ENCODE results near the gene PRKCQ.

PRKCQ gene

DNA sequence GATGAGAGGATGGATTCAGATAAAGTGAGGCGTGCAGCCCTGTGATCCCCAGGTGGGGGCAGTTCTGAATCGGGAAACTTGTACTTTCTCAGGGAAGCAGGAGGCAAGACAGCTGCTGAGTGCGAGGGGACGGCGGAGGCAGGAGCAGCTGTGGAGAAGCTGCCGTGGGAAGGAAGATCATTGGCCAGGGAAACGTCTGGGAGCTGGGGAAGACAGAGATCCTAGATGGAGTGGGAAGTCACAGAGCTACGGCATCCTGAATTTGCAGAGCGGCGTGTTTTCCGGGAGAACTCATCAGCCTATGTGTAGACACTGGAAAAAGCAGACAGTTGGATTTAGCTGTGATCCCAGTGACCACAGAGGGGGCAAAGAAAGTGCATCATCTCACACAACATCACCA lies 9.2 kb downstream of the PRKCQ start:
- in situ Hi-C loops (cut with MboI; ENCODE audit: low sequenced_read_pairs), result no loop called here

DNA sequence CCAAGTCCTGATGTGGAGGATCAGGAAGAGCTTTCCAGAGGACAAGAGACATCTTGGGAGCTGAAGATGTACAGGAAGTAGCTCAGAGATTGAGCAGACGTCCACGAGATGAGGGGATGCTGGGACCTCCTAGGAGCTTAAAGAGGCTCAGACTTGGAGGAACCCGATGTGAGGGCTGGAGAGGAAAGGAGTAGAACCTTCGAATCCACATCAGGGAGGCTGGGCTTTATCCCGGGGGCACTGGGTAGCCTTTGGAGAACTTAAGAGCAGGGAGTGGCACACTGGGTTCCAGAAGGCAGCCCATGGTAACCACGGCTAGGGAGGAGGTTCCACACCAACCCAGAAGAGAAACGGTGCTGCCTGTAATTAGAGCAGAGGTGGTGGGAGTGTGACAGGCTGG lies 10.8 kb downstream of the PRKCQ start:
- in situ Hi-C loops (cut with MboI; ENCODE audit: low sequenced_read_pairs), result no loop called here

DNA sequence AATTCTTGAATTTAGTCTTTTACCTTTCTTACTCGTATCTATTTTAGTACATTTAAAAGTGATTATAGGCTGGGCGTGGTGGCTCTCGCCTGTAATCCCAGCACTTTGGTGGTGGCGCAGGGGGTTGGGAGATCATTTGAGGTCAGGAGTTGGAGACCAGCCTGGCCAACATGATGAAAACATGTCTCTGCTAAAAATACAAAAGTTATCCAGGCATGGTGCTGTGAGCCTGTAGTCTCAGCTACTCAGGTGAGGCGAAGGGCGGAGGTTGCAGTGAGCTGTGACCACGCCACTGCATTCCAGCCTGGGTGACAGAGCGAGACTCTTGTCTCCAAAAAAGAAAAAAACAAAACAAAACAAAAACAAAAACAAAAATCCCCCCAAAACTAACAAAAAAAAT lies 12.2 kb downstream of the PRKCQ start:
- in situ Hi-C loops (cut with MboI; ENCODE audit: low sequenced_read_pairs), result no loop called here

DNA sequence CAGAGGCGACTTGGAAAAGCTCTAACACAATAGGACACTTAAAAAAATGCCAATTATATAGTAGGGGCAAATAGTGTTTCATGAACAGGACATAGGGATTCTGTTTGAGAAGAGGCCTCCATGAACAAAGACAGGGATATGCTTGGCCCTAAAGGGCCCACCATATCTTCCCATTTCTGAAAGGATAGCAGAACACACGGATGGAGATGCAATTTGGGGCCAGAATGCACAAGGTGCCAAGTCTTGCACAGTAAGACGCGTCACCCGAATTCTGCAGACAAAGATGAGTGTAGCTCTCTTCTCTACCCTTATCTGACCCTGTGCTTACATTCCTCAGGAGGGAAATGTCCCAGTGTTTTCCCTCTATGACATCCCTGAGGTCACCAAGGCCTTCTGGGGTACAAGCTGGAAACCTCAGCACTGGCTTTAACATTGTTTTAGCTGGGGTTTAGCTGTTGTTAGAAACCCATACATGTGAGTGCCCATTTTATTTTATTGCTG lies 12.8 kb downstream of the PRKCQ start:
- in situ Hi-C loops (cut with MboI; ENCODE audit: low sequenced_read_pairs), result no loop called here

DNA sequence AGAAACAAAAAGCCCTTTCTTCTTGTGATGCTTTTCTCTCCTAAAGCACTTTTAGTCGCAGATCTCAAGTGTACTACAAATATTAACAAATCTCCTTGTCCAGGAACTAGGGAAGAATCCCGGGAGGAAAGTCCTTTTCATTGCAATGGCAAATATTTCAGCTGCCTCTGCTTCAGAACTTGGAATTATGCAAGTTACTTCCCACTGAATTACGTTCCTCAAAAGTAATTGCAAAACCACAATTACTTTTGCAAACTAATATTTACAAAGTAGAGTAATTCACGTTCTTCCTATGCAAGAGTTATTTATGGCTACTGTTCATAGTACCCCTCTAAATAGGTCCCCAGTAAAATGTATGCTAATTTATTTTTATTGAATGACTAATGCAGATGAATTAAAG lies 14.5 kb downstream of the PRKCQ start:
- in situ Hi-C loops (cut with MboI; ENCODE audit: low sequenced_read_pairs), result no loop called here

DNA sequence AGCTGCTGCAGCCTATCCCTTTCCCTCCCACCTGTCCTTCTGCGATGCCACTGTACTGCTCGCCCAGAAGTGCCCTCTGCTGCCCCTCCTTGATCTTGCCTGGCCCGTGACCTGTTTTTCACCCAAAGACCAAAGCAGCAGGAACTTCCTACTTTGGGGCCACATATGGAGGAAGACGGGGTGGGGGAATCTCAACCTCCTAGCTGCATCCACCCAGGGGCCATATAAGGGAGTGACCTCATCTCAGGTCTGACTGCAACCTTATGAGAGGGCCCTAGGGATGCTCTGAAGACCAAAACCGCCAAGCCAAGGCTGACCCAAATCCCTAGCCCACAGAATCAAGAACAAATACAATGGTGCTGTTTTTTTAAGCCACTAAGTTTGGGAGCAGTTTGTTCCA lies 15.7 kb downstream of the PRKCQ start:
- in situ Hi-C loops (cut with MboI; ENCODE audit: low sequenced_read_pairs), result no loop called here

DNA sequence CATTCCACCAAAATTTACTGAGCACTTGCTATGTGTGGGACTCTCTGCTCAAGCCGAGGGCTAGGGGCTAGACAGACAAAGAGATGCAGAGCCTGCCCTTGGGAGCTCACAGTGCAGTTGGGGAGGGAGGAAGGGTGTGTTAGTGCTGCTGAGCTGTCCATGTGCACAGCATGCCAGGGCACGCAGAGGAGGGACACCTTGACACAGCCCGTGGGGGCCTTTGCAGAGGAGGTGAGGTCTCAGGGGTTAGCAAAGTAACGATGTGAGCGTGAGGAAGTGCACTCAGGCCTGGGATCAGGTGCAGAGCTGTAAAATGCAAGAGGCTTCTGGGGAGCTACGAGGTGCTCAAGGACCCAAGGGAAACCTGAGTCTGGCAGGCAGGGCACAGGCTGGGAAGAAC lies 16.3 kb downstream of the PRKCQ start:
- in situ Hi-C loops (cut with MboI; ENCODE audit: low sequenced_read_pairs), result no loop called here

DNA sequence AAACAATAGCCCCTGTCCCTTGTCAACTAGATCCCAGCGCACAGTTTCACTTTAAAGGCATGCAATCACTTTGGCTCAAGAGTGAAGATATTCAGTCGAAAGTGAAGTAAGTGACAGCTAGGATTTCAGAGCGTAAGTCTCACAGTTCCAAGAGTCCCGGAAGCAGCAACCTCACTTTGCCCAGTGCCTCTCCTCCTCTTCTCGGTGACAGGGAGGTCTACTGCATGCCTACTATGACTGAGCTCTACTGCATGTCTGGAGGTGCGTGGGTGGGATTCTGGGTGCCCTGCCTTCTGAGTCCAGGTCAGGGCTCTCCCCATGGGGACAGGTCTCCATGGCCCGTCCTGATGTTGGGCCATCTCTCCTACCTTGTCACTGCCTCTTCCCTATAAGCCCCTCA lies 17.0 kb downstream of the PRKCQ start:
- in situ Hi-C loops (cut with MboI; ENCODE audit: low sequenced_read_pairs), result no loop called here

DNA sequence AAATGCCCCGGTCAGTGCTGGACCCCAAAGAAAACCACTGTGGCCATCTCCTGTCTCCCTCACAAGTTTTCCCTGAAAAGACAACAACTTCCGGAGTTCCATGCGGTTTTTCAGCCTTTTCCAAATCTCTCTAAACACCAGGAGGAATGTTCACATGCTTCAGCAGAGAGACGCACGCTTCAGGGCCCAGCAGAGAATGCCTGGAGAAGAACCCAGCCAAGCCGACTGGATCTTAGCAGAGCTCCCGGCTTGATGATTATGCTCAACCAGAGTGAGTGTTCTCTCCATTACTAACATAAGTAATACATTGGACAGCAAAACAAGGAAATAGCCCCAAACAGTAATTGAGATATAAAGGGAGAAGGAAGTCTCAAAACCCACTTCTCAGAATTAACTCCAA lies 17.9 kb downstream of the PRKCQ start:
- in situ Hi-C loops (cut with MboI; ENCODE audit: low sequenced_read_pairs), result no loop called here

DNA sequence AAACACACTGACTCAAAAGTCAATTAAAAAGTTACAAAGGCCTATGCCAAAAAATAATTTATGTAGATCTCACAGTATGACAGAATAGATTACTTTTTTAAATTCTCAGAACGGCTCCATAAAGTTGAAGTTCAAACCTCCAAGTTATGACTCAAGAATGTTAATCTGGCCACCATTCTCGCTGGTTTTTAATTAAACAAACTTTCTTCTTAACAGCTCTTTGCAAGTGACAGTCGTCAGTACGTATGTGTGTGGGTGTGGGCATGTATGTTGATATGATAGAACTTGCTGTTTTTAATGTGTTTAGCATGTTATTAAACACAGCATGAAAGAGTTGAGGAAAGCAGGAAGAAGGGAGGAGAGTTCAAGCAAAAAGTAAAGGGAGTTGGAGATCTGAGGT lies 18.5 kb downstream of the PRKCQ start:
- in situ Hi-C loops (cut with MboI; ENCODE audit: low sequenced_read_pairs), result no loop called here

DNA sequence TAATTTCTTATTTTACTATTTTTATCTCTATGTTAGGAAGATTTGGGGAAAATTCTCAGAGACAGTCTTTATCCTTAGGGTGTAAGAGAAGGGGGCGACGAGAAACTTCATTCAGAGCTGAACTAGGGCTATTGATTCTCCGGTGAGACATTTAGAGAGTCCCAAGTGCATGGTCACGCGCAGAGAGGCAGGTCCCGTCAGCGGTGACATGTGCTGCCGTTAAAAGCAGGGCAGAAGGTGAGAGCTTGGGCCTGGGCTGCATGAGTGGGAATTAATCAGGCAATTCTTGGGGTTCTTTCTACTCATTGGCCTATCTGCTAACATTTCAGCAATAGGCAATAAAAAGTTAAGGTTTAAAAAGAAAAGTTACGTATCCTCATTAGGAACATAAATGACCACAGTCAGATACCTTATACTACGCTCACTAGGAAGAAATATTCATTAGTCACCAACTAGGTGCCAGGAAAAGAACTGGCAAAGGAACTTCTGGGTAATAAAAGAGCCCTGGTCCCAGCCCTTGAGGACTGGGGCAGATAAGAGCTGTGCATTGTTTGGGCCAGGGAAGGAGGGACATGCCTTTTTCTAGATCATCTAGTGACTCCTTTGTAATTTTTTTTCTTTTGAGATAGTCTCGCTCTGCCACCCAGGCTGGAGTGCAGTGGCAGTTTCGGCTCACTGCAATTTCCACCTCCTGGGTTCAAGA lies 21.2 kb downstream of the PRKCQ start:
- in situ Hi-C loops (cut with MboI; ENCODE audit: low sequenced_read_pairs), result no loop called here

DNA sequence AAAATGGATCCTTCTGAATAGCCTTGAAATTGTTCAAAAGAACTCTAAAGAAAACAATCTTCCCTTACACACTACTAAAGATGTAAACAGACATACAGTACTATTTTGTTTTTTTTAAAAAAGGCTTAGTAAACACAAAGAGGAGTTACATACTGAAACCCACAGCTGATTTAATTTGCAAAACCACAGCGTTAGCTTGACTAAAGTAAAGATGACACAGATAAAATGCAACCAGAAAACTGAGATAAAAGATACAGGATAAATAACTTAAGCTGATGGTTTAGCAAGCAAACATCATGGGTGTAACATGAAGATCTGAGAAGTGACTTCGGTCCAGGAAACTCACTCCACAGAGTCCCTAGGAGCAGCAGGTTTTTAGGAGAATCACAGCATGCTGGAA lies 21.8 kb downstream of the PRKCQ start:
- in situ Hi-C loops (cut with MboI; ENCODE audit: low sequenced_read_pairs), result no loop called here

DNA sequence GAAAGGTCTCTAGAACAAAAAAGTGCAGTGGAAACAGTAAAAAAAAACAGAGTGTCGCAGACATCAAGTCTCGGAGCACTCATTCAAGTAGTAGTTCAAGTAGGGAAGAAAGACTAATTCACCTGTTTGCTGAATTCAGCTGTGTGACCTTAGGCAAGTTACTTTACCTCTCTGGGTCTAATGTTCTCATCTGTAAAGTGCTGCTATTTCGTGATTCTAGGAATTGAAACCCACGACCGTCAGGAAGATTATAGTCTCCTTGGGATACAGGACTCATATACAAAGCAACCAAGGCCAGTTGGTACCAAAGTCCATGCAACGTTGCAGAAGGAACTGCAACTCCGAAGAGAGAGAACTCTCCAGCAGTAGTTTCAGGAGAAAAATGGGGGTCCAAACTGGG lies 26.1 kb downstream of the PRKCQ start:
- in situ Hi-C loops (cut with MboI; ENCODE audit: low sequenced_read_pairs), result no loop called here

DNA sequence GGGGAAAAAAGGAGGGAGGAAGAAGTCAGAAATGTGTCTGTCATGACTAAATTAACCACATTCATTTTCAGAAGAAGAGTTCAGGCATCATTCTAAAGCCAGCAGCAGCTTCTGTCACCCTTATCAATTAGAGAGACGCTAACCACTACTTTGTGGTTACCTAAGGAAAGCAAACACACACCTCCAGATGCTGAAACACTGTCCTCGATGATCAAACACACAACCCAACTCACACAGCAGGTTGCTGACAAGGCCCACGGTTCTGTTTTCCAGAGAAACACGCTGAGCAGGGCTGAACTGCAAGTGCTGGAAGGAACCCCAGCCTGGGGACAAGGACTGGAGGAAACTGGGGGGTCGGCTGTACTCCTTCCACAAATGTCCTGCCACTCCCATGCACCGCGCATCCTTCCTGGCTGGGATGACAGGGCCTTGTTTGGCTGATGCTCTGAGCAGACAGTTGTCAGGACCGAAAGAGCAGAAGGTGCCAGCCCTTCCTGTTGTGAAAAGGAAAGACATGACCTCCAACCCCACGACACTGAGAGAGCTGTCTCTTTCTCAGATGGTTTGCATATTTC lies 36.6 kb downstream of the PRKCQ start:
- in situ Hi-C loops (cut with MboI; ENCODE audit: low sequenced_read_pairs), result no loop called here

DNA sequence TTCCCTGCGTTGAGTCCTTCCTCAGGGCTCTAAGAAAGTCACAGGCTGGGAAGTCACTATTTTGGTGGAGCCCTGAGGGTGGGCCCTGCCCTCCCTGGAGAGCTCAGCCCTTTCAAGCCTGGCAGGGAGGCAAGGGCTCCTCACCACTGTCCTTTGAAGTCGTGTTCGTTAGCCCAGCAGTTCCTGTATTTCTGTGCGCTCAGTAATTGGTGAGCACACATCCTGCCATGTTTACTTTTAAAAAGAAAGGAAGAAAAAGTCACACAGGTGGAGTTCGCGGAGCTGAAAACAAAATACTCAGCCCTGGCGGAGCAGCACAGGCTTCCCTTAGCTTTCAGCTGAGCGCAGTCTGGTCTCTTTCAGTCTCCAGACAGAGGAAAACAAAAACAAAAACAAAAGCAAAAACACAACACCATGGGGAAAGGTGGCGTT lies 37.1 kb downstream of the PRKCQ start:
- in situ Hi-C loops (cut with MboI; ENCODE audit: low sequenced_read_pairs), result no loop called here

DNA sequence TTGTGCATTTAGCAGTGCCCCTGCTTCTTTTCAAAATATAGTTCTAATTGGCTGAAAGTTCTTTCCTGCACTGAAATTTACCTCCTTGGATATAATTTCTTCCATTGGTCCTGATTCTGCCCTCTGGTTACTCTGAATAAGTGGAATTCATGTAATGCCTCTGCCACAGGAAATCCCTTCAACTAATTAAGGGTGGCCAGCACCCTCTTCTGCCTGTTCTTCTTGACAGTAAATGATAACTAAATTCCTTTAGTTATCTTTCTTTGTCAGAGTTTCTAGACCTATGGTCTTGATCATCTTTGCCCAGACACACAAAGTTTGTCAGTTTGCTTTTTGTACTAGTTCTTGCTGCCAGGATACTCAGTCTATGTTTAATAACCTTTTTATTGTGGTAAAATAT lies 40.2 kb downstream of the PRKCQ start:
- in situ Hi-C loops (cut with MboI; ENCODE audit: low sequenced_read_pairs), result no loop called here

DNA sequence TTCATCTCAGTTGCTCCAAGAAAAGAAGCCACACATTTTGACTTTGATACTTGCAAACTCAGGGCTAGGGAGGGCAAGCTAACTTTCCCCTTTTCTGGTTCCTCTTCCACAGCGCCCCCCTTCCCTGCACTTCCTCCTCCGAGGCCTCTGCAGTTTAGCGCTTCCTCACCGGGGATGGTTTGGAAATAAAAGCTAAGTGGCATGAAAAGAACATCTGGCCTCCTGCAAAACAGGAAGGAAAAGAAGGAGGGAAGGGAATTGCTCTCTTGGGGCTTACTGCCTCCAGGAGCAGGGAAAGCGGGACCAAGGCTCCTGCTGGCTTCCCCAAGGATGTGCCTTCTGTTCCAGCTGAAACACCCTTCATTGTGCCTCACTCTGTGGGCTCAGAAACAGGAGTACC lies 42.3 kb downstream of the PRKCQ start:
- in situ Hi-C loops (cut with MboI; ENCODE audit: low sequenced_read_pairs), result no loop called here

DNA sequence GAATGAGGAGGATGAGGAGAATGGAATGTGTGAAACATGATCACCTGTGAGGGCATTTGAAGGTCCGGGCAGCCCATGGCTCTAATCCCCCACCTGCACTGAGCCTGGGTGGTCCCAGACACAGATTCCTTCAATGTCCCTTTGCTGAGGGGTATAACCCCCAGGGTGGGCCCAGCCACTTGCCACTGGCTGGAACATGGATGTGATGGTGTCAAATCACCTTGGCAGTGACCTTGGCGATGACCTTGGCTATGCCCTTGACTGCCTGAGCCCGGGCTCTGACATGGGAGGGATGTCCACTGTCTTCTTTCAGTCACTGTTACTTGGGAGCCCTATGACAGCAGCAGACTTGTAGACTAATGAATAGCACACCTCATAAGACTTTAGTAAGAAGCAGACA lies 44.0 kb downstream of the PRKCQ start:
- in situ Hi-C loops (cut with MboI; ENCODE audit: low sequenced_read_pairs), result no loop called here

DNA sequence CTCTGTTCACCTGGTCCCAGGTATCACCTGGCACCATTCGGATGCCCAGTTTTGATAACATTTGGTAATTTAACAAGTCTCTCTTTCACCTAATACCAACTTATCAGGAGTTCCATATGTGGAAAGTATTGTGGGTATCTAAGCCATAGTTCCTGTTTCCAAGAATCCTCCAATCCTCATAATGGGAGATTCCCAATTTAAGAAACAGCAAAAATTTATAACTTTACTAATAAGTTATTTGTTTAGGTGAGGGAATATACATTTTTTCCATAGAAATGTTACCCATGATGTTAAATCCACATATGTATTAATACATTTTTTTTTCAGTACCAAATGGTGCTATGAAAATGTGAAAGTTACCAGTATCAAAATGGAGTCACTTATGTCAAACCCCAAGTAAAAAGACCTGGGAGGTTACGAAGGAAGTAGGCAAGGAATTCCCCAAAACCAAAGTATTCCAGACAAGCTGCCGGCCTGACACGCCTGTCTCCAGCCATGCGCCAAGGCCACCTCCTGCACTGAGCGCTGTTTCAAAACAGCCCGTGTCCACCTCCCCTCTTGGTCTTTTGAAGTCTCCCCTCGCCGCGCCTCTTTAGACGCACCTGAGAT lies 44.8 kb downstream of the PRKCQ start:
- in situ Hi-C loops (cut with MboI; ENCODE audit: low sequenced_read_pairs), result no loop called here

DNA sequence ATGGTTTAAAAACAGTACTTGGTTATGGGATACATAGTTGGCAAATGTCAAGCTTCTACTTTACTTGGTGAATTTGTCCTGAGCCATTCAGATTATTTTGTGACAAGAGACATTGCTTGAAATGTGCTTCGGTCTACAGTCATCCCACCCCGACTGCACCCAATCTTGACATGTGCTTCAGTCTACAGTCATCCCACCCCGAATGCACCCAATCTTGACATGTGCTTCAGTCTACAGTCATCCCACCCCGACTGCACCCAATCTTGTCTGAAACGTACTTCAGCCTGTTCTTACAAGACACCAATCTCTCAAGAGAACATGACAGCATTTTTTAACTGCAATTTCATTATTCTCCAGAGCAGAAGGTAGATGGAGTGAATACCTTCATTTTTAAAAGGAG lies 47.8 kb downstream of the PRKCQ start:
- in situ Hi-C loops (cut with MboI; ENCODE audit: low sequenced_read_pairs), result no loop called here

DNA sequence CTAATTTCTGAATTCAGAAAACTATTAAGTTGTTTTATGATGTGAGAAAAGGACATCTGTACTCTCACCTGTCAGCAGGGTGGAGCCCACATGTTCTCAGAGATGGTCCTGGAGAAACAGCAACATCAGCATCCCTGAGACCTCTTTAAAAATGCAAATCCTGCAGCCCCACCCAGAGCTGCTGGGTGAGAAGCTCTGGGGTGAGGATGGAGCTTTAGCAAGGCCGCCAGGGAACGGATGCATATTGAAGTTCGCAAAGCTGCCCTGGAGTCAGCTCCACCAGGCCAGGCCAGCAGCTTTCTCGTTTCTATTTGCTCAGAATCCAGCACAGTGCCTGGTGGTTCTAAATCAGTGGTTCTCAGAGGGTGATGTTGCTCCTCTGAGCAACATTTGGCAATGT lies 49.1 kb downstream of the PRKCQ start:
- in situ Hi-C loops (cut with MboI; ENCODE audit: low sequenced_read_pairs), result no loop called here

DNA sequence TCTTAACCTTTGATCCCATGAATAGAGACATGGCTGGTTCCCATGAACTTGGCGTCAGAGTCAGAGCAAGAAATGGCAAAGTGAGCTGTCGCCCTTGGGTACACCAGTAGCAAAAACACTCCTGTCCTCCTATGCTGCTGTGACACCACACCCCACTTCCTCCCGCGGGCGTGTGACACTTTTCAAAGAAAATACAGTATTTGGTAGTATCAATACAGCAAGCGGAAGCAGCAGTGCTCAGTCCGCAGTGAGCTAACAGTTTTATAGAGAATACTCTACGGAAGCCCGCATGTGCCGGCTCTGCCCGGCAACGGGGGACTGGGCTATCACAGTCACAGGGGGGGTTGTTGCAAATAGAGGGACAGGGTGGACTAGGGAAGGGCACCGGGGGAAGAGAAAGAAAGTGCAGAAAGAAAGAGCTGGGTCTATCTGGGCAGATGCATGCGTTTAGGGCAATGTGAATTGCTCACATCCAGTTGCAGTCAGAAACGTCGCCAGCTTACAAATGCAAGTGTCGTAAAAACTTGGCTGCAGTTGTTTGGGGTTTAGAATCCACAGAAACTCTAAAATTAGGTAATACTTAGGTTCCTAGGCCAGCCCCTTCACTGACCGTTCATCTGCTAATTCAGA lies 49.8 kb downstream of the PRKCQ start:
- in situ Hi-C loops (cut with MboI; ENCODE audit: low sequenced_read_pairs), result no loop called here
